ENCODE results near the gene NPEPPS.
"Not testable (repeated sequence)": the region's sequence is repeated elsewhere in the genome, so short reads cannot be mapped to it uniquely, and the experiment has no call there.

NPEPPS gene, protein sequence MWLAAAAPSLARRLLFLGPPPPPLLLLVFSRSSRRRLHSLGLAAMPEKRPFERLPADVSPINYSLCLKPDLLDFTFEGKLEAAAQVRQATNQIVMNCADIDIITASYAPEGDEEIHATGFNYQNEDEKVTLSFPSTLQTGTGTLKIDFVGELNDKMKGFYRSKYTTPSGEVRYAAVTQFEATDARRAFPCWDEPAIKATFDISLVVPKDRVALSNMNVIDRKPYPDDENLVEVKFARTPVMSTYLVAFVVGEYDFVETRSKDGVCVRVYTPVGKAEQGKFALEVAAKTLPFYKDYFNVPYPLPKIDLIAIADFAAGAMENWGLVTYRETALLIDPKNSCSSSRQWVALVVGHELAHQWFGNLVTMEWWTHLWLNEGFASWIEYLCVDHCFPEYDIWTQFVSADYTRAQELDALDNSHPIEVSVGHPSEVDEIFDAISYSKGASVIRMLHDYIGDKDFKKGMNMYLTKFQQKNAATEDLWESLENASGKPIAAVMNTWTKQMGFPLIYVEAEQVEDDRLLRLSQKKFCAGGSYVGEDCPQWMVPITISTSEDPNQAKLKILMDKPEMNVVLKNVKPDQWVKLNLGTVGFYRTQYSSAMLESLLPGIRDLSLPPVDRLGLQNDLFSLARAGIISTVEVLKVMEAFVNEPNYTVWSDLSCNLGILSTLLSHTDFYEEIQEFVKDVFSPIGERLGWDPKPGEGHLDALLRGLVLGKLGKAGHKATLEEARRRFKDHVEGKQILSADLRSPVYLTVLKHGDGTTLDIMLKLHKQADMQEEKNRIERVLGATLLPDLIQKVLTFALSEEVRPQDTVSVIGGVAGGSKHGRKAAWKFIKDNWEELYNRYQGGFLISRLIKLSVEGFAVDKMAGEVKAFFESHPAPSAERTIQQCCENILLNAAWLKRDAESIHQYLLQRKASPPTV

GRCh38 chr17:47530557-47531232 is at the start of gene NPEPPS:
TSS of gene NPEPPS (plus strand) at chr17:47531108. CDS start at chr17:47531301, 193 bp downstream.
- in situ Hi-C loops (cut with MboI; ENCODE audit: low sequenced_read_pairs) = not testable (repeated sequence)

DNA sequence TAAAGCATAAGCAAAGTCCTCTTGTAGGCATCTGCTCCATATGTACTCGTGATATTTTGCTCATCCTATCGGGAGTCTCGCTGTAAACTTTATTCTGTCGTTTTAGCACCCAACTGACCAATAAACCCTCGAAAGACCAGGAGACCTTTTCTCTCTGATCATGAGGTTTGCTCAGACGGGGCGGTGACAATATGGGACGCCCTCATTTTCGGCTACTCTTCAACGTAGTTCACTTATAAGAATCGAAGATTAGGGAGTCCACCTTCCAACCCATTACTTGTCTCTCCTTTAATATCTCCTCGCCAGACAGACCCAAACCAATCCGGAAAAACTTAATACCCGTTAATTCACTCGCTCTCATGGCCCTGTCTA is 39.1 kb upstream of the NPEPPS start:
- in situ Hi-C loops (cut with MboI; ENCODE audit: low sequenced_read_pairs) = not testable (repeated sequence)

DNA sequence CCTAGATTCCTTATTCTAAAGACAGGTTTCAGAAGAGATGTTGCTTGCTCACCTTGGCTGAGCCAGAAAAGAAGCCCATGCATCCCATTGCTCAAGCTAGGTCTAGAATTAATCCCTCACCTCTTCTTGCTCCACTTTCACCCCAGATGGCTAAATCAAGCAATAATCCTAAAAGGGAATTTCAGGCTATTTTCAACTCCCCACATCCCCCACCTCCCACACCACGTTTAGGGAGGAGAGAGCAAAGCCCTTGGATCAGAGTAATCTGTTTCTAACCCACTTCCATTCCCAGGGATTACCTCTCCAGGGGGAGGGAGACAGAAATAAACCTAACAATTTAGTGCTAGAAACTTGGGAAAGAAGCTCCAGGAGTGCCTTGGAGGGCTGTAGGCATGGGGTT is 31.8 kb upstream of the NPEPPS start:
- in situ Hi-C loops (cut with MboI; ENCODE audit: low sequenced_read_pairs) = not testable (repeated sequence)

DNA sequence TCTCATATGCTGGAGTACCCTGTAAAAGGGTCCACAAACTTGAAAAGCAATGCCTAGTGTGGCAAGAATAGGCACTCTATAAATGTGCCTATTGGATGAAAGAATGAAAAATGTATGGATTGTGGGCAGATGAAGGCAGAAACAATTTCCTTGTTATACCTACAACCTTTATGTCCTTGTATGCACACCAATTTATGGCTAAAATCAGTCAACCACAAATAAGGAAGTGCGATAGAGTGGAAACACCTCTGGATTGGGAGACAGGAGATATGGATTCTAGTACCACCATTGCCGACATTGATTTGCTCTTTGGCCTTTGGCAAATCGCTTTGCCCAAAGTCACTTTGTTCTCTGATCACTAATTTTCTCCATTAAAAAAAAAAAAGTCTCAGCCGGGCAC is 31.4 kb upstream of the NPEPPS start:
- in situ Hi-C loops (cut with MboI; ENCODE audit: low sequenced_read_pairs) = not testable (repeated sequence)

- in situ Hi-C loops (cut with MboI; ENCODE audit: low sequenced_read_pairs) = loop anchor here (10.0 kb wide), 1 partner anchor 114 kb away; no protein-coding TSS in a partner anchor
Observed at GRCh38 chr17:47500620-47501019, 30.3 kb upstream of the NPEPPS start.

GRCh38 chr17:47502122-47502731 is 28.7 kb upstream of the NPEPPS start:
- in situ Hi-C loops (cut with MboI; ENCODE audit: low sequenced_read_pairs) = loop anchor here (10.0 kb wide), 1 partner anchor 113 kb away; no protein-coding TSS in a partner anchor

DNA sequence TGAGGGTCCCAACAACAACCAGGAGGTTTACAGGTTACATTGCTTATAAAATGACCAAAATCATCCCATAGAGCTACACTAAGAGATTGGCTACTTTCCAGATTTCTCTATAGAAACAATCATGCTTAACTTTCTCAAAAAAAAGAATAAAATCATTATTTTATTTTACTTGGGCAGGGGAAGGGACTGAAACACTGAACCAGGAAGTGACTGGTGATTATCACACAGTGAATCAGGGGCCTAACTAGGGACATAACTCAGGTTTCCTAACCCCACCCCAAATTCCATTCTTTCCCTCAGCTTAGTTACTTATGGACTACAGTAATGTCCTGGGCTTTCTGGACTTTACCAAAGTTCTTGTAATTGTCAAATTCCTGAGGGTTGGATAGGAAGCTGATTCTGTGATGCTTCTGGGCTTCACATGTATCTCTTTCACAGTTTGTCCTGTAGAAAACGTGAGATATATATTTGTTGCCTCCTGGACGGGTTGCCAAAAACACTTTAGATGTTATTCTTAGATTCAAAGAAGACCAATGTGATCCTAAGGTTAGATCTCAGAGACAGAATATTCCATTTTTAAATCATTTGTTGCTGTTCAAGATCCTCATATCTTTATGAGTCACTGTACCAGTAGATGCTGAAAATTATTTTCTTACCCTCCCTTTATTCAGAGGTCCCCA is 28.0 kb upstream of the NPEPPS start:
- in situ Hi-C loops (cut with MboI; ENCODE audit: low sequenced_read_pairs) = loop anchor here (10.0 kb wide), 1 partner anchor 112 kb away; no protein-coding TSS in a partner anchor

- in situ Hi-C loops (cut with MboI; ENCODE audit: low sequenced_read_pairs) = not testable (repeated sequence)
Observed at GRCh38 chr17:47511701-47512146, 19.2 kb upstream of the NPEPPS start.

GRCh38 chr17:47513301-47513700 is 17.6 kb upstream of the NPEPPS start:
- in situ Hi-C loops (cut with MboI; ENCODE audit: low sequenced_read_pairs) = not testable (repeated sequence)

DNA sequence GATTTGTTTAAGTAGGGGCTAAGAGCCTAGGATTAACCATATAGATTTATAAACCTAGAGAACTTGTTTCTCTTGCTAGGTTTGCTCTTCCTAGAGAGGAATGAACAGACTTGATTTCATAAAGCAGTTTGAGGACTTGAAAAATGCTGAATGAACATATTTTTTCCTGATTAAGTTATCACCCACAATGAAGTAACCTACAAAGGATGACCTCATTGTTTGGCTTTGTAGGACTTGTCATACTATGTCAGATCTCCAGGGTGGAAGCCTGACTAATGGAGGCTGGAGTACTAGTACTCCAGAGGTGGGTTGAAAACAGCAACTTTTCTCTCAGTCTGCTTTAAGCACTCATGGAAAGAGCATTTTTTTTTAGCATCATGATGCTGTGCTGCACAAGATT is 12.0 kb upstream of the NPEPPS start:
- in situ Hi-C loops (cut with MboI; ENCODE audit: low sequenced_read_pairs) = not testable (repeated sequence)

DNA sequence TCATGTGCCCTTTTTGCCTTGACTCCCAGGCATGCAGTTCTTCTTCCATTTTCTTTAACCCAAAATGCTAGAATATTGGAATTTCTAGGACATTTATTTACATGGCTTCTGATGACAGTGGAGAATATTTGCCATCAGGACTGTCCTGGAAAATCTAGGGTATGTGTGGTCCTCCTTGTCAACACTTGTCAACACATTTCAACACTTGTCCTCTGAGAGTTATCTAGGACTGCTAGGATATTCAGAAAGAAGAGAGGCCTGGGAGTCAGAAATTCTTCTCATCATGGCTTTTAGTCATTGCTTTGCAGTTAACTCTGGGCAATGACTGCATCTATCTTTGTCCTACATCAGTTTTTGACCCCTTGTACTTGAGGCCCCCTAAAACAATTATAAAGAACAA is 11.5 kb upstream of the NPEPPS start:
- in situ Hi-C loops (cut with MboI; ENCODE audit: low sequenced_read_pairs) = not testable (repeated sequence)

DNA sequence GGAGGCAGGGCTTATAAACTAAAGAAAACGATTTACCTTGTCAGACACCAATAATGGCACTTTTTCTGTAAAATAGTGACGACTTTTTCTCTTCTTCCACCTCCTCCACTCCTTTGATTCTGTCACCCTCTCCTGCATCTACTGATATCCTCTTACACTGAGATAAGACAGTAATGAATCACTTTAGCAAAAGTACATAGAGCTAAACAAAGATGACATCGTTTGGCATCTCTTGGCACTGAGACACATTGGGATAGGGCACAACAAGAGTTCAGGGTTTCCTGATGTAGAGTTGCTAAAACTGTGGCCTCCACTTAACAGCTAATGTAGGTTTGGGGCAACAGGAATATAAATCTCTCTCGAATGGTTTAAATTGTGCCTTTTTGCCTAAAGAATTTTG is 10.6 kb upstream of the NPEPPS start:
- in situ Hi-C loops (cut with MboI; ENCODE audit: low sequenced_read_pairs) = not testable (repeated sequence)

DNA sequence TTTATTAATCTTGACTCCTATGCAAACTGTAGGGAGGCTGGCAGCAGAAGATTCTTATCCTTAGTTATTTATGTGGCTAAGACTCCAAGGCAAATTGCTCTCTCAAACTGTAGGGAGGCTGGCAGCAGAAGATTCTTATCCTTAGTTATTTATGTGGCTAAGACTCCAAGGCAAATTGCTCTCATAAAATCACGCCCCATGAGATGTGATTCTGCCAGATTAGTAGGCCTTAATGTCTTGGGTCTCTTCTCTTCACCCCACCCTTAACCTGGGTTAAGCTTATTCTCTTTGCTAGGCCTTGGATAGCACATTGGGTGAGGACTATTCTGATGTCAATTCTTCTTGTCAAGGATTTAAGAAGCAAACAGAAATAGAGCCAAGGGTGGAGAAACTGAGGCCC is 9.5 kb upstream of the NPEPPS start:
- in situ Hi-C loops (cut with MboI; ENCODE audit: low sequenced_read_pairs) = not testable (repeated sequence)

- in situ Hi-C loops (cut with MboI; ENCODE audit: low sequenced_read_pairs) = not testable (repeated sequence)
Observed at GRCh38 chr17:47522341-47522740, 8.6 kb upstream of the NPEPPS start.

- in situ Hi-C loops (cut with MboI; ENCODE audit: low sequenced_read_pairs) = not testable (repeated sequence)
Observed at GRCh38 chr17:47531233-47531820, 419 bp downstream of the NPEPPS start.

DNA sequence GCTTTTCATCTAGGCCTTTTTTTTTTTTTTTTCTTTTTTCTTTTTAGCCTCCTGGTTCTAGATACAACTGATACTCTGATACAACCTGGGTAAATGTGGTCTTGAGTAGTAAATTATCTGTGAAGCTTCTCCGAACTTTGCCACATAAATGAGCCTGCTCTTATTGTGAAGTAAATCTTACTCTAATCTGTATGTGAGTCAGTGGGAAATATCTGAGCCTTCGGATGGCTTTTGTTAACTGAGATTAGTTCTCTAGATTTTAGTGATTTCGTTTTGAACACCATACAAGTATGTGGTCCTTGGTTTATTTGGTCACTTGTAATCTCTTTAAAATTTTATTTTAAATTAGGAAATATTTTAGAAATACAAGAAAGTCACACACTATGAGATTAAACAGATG is 8.2 kb downstream of the NPEPPS start:
- in situ Hi-C loops (cut with MboI; ENCODE audit: low sequenced_read_pairs) = not testable (repeated sequence)

GRCh38 chr17:47541676-47542075 is 10.8 kb downstream of the NPEPPS start:
- in situ Hi-C loops (cut with MboI; ENCODE audit: low sequenced_read_pairs) = not testable (repeated sequence)

- in situ Hi-C loops (cut with MboI; ENCODE audit: low sequenced_read_pairs) = not testable (repeated sequence)
Observed at GRCh38 chr17:47544327-47544726, 13.4 kb downstream of the NPEPPS start.

- in situ Hi-C loops (cut with MboI; ENCODE audit: low sequenced_read_pairs) = not testable (repeated sequence)
Observed at GRCh38 chr17:47554733-47555132, 23.8 kb downstream of the NPEPPS start.

All from HL-60/S4 treated with retinoic acid at 250 ng/mL for 4 days and 3 days (cell line).